ENCODE data around the gene PRG3.

- no peak for TF ChIP-seq CTCF (IDR thresholded peaks at IDR 0.05)
- TF ChIP-seq POLR2AphosphoS5 (IDR thresholded peaks at IDR 0.05): no peak
- TF ChIP-seq POLR2A (IDR thresholded peaks at IDR 0.05): no peak
- no peak for TF ChIP-seq EP300 (IDR thresholded peaks at IDR 0.05)
Measured at GRCh38 chr11:57380975-57381374, at the start of gene PRG3.

All from upper lobe of left lung (tissue), 4 donors.